Measurements from ENCODE around the gene CXCL3. TPM values are rescaled to one million over a fixed set of nuclear protein-coding genes. Genes with fewer than 3 reads are reported as not detected.

Gene CXCL3
- total RNA-seq, 2 experiments from 2014 or later, result not detected

DNA sequence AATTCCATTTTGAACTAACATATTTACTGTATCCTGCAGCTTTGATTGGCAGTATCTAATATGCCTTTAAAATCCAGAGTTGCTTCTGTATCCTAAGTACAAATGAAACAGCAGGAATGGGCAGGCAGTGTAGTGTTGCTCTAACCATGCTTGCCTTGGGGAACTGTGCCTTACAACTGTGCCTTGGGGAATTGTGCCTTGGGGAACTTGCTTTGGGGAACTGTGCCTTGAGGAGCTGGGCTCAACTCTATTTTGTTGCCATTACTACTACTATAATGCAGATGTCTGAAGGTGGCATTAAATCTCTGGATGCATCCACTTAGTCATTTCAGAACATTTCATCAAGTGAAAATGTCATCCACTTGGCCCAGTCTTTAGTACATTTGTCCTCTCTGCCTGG, 6.9 kb downstream of the CXCL3 start:
- no peaks in the 10 kb centered on the region for H3K36me3 Mint-ChIP-seq (ENCODE audit: low read depth)
- POLR2A ChIA-PET, result no interaction called here

DNA sequence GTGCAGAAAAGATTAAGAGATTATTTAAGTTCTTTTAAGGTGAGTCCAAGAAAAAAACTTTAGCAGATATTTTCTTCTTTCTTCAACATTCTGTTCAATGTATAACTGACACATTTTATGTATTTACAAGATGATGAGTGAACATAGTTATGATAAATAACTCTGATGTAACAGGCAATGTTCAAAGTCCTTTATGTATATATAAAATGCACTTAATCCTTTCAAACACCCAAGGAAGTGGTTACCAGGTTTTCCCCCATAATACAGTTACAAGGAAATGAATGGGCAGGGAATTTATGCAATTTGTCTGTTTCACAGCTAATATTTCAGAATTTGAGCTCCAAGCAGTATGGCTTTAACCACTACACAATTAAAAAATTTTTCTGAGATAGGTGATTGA, 8.2 kb downstream of the CXCL3 start:
- Mint-ChIP-seq H3K4me1 (no peaks in the 10 kb centered on the region), H3K9me3 (ENCODE audit: low read depth) (no peaks in the 10 kb centered on the region), H3K27ac (no peak overlapping the region), H3K36me3 (ENCODE audit: low read depth) (no peaks in the 10 kb centered on the region), H3K4me3 (no peak overlapping the region), H3K27me3 (peaks cover 9% of the 10 kb centered on the region)
- POLR2A ChIA-PET, result no interaction called here
- DNase-seq (no peak), ATAC-seq (no peak)
- intact Hi-C loops (cut with DNase I, micrococcal nuclease), result no loop called here
- CTCF ChIA-PET, result interaction anchor here (1.3 kb wide), 1 partner anchor 9 kb away, joined by 3 read pairs; no protein-coding TSS in a partner anchor

More for the DNA sequence above, 6.9 kb downstream of the CXCL3 start:
- intact Hi-C loops (cut with DNase I, micrococcal nuclease), result no loop called here
- Mint-ChIP-seq H3K9me3 (ENCODE audit: low read depth) (no peaks in the 10 kb centered on the region), H3K4me3 (no peak overlapping the region), H3K27me3 (peaks cover 9% of the 10 kb centered on the region), H3K4me1 (no peaks in the 10 kb centered on the region), H3K27ac (no peak overlapping the region)
- CTCF ChIA-PET, result interaction anchor here (1.3 kb wide), 1 partner anchor 10 kb away, joined by 3 read pairs; no protein-coding TSS in a partner anchor
- ATAC-seq (no peak), DNase-seq (no peak)

DNA sequence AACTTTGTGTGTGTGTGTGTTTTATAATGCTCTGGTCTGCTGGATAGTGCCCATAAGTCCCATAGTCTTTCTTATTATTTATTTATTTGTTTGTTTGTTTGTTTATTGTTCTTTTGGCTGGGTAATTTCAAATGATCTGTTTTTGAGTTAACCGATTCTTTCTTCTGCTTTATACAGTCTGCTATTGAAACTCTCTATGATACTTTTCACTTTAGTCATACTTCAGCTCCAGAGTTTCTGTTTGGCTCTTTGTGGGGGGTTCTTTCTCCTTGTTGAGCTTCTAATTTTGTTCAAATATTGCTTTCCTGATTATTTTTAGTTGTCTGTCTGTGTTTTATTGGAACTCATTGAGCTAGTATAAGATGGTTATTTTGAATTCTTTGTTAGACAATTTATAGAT, 10.0 kb downstream of the CXCL3 start:
- Mint-ChIP-seq H3K4me3 (no peak overlapping the region), H3K9me3 (ENCODE audit: low read depth) (no peaks in the 10 kb centered on the region), H3K36me3 (ENCODE audit: low read depth) (no peaks in the 10 kb centered on the region), H3K27ac (no peak overlapping the region), H3K4me1 (no peaks in the 10 kb centered on the region), H3K27me3 (peaks cover 9% of the 10 kb centered on the region)
- ATAC-seq (no peak), DNase-seq (no peak)
- CTCF ChIA-PET, result no interaction called here
- intact Hi-C loops (cut with DNase I, micrococcal nuclease), result no loop called here
- POLR2A ChIA-PET, result no interaction called here

DNA sequence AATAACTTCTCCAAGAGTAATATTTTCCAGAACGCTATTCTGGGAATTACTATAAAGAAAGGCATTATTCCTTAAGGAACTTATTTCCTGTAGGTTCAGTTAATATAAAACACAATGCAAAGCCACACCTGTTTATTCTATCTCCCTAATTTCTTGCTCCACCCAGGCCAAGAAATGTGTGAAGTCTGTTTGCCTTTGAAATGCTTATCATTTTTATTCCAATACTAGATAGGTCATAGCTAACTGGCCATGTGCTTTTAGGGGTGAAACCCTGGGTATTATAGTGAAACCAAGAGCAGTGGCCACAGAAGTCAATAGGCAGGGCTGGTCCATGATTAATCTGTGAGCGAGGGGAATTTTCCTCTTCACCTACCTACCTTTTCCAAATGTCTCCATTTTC, 14.8 kb downstream of the CXCL3 start:
- peaks cover 2% of the 10 kb centered on the region for H3K9me3 Mint-ChIP-seq (ENCODE audit: low read depth)
- H3K36me3 Mint-ChIP-seq (ENCODE audit: low read depth), result no peaks in the 10 kb centered on the region
- ChIA-PET CTCF (no interaction called here), POLR2A (no interaction called here)
- H3K27me3 Mint-ChIP-seq, result no peaks in the 10 kb centered on the region
- intact Hi-C loops (cut with DNase I, micrococcal nuclease), result no loop called here
- no peak overlapping the region for H3K27ac Mint-ChIP-seq
- DNase-seq (no peak), ATAC-seq (no peak)
- peaks cover 3% of the 10 kb centered on the region for H3K4me1 Mint-ChIP-seq
- no peak overlapping the region for H3K4me3 Mint-ChIP-seq

DNA sequence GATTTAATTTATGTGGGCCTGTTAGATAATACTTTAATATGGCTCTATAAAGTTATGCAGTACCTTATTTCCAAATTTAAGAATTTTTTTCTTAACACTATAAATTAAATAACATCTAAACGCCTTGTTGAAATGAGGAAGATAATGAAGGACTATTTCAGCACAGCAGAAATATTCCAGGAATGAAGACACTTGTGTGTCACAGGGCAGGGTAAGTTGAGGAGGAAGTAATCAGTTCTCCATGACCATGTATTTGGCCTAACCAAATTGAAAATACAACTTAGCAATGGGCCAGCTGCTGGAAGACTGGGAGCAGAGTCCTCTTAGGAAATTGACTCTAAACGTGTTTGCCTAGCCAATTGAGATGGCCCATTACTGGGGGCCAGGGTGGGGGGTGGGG, 16.9 kb downstream of the CXCL3 start:
- peaks cover 8% of the 10 kb centered on the region for H3K4me1 Mint-ChIP-seq
- intact Hi-C loops (cut with DNase I, micrococcal nuclease), result no loop called here
- no peaks in the 10 kb centered on the region for H3K27me3 Mint-ChIP-seq
- H3K36me3 Mint-ChIP-seq (ENCODE audit: low read depth), result no peaks in the 10 kb centered on the region
- H3K9me3 Mint-ChIP-seq (ENCODE audit: low read depth), result peaks cover 2% of the 10 kb centered on the region
- DNase-seq (no peak), ATAC-seq (no peak)
- POLR2A ChIA-PET, result no interaction called here
- H3K4me3 Mint-ChIP-seq, result no peak overlapping the region
- no peak overlapping the region for H3K27ac Mint-ChIP-seq
- CTCF ChIA-PET, result interaction anchor here (0.7 kb wide), 1 partner anchor 9 kb away, joined by 3 read pairs; no protein-coding TSS in a partner anchor

DNA sequence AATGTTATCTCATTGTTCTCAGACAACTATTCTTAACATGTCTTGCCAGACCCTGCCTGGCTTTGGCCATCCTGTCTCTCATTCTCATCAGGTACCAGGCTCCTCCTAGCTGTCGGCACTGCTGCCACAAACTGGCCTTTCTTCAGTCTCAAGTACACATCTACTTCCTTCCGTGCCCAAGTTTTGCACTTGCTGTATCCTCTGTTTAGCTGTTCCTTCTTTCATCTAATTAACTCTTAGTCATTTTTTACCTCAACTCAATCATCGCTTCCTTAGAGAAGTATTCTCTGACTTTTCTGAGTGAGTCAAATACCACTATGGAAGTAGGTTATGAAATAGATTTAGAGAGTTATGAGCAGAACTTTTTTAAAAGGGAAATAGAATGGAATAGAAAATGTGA, 19.7 kb downstream of the CXCL3 start:
- H3K27ac Mint-ChIP-seq, result no peak overlapping the region
- H3K9me3 Mint-ChIP-seq (ENCODE audit: low read depth), result peaks cover 2% of the 10 kb centered on the region
- CTCF ChIA-PET, result interaction anchor here (1.2 kb wide), 1 partner anchor 20 kb away, joined by 3 read pairs; the partner anchor contains the start of gene CXCL3
- peak; percentile 22 for DNase-seq
- intact Hi-C loops (cut with DNase I, micrococcal nuclease), result no loop called here
- no peak overlapping the region for H3K4me3 Mint-ChIP-seq
- peaks cover 20% of the 10 kb centered on the region for H3K4me1 Mint-ChIP-seq
- H3K36me3 Mint-ChIP-seq (ENCODE audit: low read depth), result no peaks in the 10 kb centered on the region
- H3K27me3 Mint-ChIP-seq, result no peaks in the 10 kb centered on the region
- peak; percentile 73 for ATAC-seq
- POLR2A ChIA-PET, result no interaction called here

DNA sequence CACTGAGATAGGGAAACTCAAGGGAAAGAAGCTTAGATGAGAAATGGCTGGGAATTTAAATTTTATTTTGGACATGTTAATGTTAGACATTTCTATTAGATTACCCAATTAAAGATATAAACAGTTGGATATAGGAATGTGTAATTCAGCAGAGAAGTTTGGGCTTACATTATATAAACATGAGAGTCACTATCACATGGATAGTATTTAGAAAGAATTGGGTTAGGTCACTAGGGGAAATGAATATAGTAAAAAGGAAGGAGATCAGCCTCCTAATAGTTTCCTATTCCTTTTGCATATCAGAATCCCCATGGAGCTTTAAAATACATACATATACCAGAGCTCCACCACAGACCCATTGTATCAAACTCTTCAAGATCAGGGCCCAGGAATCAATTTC, 20.4 kb downstream of the CXCL3 start:
- intact Hi-C loops (cut with DNase I, micrococcal nuclease), result no loop called here
- ATAC-seq (no peak), DNase-seq (no peak)
- H3K36me3 Mint-ChIP-seq (ENCODE audit: low read depth), result no peaks in the 10 kb centered on the region
- peaks cover 2% of the 10 kb centered on the region for H3K9me3 Mint-ChIP-seq (ENCODE audit: low read depth)
- H3K27ac Mint-ChIP-seq, result no peak overlapping the region
- ChIA-PET POLR2A (no interaction called here), CTCF (interaction anchor here (1.2 kb wide), 1 partner anchor 21 kb away, joined by 3 read pairs; the partner anchor contains the start of gene CXCL3)
- no peaks in the 10 kb centered on the region for H3K27me3 Mint-ChIP-seq
- H3K4me1 Mint-ChIP-seq, result peaks cover 20% of the 10 kb centered on the region
- no peak overlapping the region for H3K4me3 Mint-ChIP-seq

DNA sequence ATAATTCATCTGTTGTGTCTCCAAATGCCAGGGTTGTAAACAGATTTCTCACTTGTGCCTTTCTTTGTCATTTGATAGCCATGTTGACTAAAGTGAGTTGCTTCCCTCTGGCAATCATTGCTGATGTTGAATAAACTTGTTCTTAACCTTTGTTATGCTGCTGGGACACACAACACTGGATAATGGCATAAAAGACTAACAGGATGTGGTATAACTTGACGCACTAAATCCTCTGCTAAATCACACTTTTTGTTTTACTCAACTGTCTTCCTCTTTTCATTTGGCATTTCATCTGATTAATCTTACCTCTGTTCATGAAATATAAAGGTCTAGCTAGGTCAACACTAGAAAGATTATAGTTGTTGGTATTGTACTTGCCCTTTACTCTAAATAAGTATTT, 22.4 kb downstream of the CXCL3 start:
- ChIA-PET CTCF (interaction anchor here (0.7 to 1.0 kb wide), 3 partner anchors 23 to 118 kb away, joined by 3 read pairs; partner anchors contain the start of gene CXCL3), POLR2A (interaction anchor here (0.6 to 0.7 kb wide), 2 partner anchors 20 to 497 kb away, joined by 3 to 5 read pairs; no protein-coding TSS in a partner anchor)
- Mint-ChIP-seq H3K27ac (no peak overlapping the region), H3K36me3 (ENCODE audit: low read depth) (no peaks in the 10 kb centered on the region), H3K4me3 (no peak overlapping the region), H3K27me3 (no peaks in the 10 kb centered on the region), H3K4me1 (peaks cover 20% of the 10 kb centered on the region), H3K9me3 (ENCODE audit: low read depth) (peaks cover 2% of the 10 kb centered on the region)
- no peak for DNase-seq
- peak; percentile 82 for ATAC-seq
- intact Hi-C loops (cut with DNase I, micrococcal nuclease), result no loop called here

DNA sequence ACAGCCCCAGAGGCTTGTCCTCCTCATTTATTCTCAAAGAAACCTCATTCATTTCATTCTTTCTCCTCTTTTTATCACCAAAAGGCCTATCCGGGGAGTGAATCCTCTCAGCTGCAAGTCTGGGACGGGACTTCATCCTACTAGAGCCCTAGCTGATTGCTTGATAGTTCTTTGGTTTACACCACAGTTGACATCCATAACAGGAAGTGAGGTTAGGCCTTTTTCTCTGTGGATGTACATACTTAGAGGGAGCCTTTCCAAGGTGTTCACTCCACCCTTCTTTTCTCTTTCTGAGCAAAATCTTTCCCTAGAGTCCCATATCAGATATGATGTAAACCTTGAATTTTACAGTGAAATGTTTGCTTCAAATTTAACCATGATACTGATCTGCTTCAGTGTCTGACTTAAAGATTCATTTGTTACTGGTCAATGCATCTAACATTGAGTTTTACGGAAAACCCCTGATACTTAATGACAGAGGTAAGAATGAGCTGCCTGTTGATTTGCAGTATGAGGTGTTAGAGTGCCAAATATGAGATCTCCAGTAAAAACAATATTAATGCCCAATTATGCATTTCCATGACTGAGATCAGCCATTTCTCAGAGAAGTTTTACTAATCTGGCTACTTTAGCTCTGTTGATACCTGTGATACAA, 23.2 kb downstream of the CXCL3 start:
- H3K4me1 Mint-ChIP-seq, result peaks cover 20% of the 10 kb centered on the region
- CTCF ChIA-PET, result no interaction called here
- no peak overlapping the region for H3K27ac Mint-ChIP-seq
- H3K9me3 Mint-ChIP-seq (ENCODE audit: low read depth), result peaks cover 2% of the 10 kb centered on the region
- DNase-seq, result no peak
- no peak overlapping the region for H3K4me3 Mint-ChIP-seq
- POLR2A ChIA-PET, result no interaction called here
- ATAC-seq, result no peak
- no peaks in the 10 kb centered on the region for H3K36me3 Mint-ChIP-seq (ENCODE audit: low read depth)
- H3K27me3 Mint-ChIP-seq, result no peaks in the 10 kb centered on the region
- intact Hi-C loops (cut with DNase I, micrococcal nuclease), result no loop called here

DNA sequence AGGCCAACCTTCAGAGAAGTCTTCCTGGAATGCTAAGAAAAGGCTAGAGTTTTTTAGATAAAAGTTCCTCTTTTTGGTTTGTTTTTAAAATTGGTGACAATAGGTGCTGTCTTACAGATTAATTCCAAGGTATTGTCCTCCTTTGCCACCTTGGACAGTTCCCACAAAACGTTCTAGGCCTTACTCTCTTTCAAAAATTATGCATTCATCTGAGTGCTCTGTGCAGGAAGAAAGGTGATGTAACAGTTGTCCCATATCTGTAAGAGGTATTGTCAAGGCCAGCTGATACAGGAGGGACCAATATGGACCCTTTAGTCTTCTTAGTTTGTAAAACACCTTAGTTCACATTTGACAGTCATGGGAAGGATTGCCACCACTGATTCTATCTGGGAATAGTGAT, 24.2 kb downstream of the CXCL3 start:
- no peak for DNase-seq
- intact Hi-C loops (cut with DNase I, micrococcal nuclease), result no loop called here
- H3K9me3 Mint-ChIP-seq (ENCODE audit: low read depth), result no peaks in the 10 kb centered on the region
- H3K27ac Mint-ChIP-seq, result no peak overlapping the region
- CTCF ChIA-PET, result interaction anchor here (0.8 kb wide), 1 partner anchor 105 kb away, joined by 3 read pairs; no protein-coding TSS in a partner anchor
- no peaks in the 10 kb centered on the region for H3K27me3 Mint-ChIP-seq
- no peak overlapping the region for H3K4me3 Mint-ChIP-seq
- no peaks in the 10 kb centered on the region for H3K36me3 Mint-ChIP-seq (ENCODE audit: low read depth)
- H3K4me1 Mint-ChIP-seq, result peaks cover 20% of the 10 kb centered on the region
- no peak for ATAC-seq
- POLR2A ChIA-PET, result no interaction called here

DNA sequence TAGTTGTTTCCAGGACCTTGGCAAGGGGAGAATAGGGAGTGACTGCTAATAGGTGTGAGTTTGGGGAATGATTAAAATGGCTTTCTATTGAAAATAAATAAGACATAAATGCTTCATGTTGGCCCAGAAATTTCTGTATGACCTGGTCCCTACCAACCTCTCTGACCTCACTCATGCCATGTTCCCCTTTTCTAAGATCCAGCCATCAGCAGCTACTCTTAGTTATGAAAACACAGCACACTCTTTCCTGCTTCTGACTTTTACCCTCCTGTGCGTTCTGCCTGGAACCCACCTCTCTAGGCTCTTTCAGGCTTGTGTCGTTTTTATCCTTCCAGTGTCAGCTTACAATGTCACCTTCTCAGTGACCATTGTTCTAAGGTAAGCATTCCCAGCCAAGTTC, 25.2 kb downstream of the CXCL3 start:
- no peak for ATAC-seq
- no peak for DNase-seq
- ChIA-PET POLR2A (no interaction called here), CTCF (no interaction called here)
- intact Hi-C loops (cut with DNase I, micrococcal nuclease), result no loop called here
- no peaks in the 10 kb centered on the region for H3K36me3 Mint-ChIP-seq (ENCODE audit: low read depth)
- peaks cover 16% of the 10 kb centered on the region for H3K4me1 Mint-ChIP-seq
- no peaks in the 10 kb centered on the region for H3K9me3 Mint-ChIP-seq (ENCODE audit: low read depth)
- H3K27ac Mint-ChIP-seq, result no peak overlapping the region
- H3K27me3 Mint-ChIP-seq, result no peaks in the 10 kb centered on the region
- no peak overlapping the region for H3K4me3 Mint-ChIP-seq

DNA sequence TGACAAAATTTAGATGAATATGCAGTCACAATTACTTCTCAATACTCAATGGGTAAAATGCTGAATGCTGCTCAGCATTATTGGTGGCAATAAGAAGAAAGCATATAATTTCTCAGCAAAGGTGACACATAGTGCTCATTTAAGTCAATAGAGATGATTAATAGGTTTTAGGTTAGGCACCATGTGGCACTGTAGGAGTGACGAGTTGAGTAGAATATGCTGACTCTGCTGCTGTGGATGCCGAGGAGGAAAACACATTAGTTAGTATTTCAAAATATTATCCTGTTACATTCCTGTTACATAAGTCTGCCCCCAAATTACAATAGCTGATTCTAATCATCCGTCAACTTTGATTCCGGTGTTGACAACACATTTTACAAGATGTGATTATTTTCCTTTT, 26.4 kb downstream of the CXCL3 start:
- Mint-ChIP-seq H3K4me3 (no peak overlapping the region), H3K36me3 (ENCODE audit: low read depth) (no peaks in the 10 kb centered on the region), H3K27me3 (no peaks in the 10 kb centered on the region), H3K27ac (no peak overlapping the region), H3K4me1 (peaks cover 16% of the 10 kb centered on the region), H3K9me3 (ENCODE audit: low read depth) (no peaks in the 10 kb centered on the region)
- POLR2A ChIA-PET, result interaction anchor here (0.6 kb wide), 1 partner anchor 89 kb away, joined by 3 read pairs; no protein-coding TSS in a partner anchor
- no peak for DNase-seq
- no peak for ATAC-seq
- CTCF ChIA-PET, result no interaction called here
- intact Hi-C loops (cut with DNase I, micrococcal nuclease), result no loop called here
